ENCODE data around the gene ACACB. TPM values are rescaled to one million over a fixed set of nuclear protein-coding genes. Genes with fewer than 3 reads are reported as not detected.

The ACACB gene
- total and polyA plus RNA-seq, 2 donors from 2014 or later: 13.8 to 56.8 TPM

DNA sequence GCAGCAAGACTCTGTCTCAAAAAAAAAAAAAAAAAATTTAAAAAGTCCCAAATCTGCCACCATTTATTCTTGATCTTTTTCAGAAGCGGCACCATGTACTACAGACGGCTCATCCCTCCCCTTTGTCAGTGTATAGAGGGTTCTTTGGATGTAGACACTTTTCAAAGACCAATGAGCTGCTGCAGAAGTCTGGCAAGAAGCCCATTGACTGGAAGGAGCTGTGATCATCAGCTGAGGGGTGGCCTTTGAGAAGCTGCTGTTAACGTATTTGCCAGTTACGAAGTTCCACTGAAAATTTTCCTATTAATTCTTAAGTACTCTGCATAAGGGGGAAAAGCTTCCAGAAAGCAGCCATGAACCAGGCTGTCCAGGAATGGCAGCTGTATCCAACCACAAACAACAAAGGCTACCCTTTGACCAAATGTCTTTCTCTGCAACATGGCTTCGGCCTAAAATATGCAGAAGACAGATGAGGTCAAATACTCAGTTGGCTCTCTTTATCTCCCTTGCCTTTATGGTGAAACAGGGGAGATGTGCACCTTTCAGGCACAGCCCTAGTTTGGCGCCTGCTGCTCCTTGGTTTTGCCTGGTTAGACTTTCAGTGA, 6.5 kb upstream of the ACACB start:
- H3K27me3 ChIP-seq (ENCODE audit: control insufficient read depth, insufficient read depth, low read length): no peaks in the 10 kb centered on the region
- FAIRE-seq: no peak
- H3K27ac ChIP-seq (ENCODE audit: low read depth in 2 of 2, low read length in 2 of 2): peak overlapping the region; percentile 97 to 98
- intact Hi-C loops (cut with DNase I): no loop called here
- H3K4me1 ChIP-seq (ENCODE audit: control insufficient read depth in 2 of 3, insufficient read depth in 2 of 3, low read depth in 1 of 3, low read length in 3 of 3): peaks cover 0 to 17% (median 14%) of the 10 kb centered on the region in 3 donors
- H3K4me3 ChIP-seq (ENCODE audit: low read length in 3 of 3): no peak overlapping the region
- no peaks in the 10 kb centered on the region for H3K9me3 ChIP-seq (ENCODE audit: control insufficient read depth in 2 of 3, insufficient read depth in 1 of 3, low read length in 3 of 3)
- peaks cover 8 to 18% (median 8%) of the 10 kb centered on the region in 3 donors for H3K36me3 ChIP-seq (ENCODE audit: control insufficient read depth in 2 of 3, insufficient read depth in 3 of 3, low read length in 3 of 3)
- peak overlapping the region in 1 of 3 donors; percentile 56 for H3K9ac ChIP-seq (ENCODE audit: low read length in 3 of 3)
- DNase-seq: no peak
- TF ChIP-seq, protein P1, sequence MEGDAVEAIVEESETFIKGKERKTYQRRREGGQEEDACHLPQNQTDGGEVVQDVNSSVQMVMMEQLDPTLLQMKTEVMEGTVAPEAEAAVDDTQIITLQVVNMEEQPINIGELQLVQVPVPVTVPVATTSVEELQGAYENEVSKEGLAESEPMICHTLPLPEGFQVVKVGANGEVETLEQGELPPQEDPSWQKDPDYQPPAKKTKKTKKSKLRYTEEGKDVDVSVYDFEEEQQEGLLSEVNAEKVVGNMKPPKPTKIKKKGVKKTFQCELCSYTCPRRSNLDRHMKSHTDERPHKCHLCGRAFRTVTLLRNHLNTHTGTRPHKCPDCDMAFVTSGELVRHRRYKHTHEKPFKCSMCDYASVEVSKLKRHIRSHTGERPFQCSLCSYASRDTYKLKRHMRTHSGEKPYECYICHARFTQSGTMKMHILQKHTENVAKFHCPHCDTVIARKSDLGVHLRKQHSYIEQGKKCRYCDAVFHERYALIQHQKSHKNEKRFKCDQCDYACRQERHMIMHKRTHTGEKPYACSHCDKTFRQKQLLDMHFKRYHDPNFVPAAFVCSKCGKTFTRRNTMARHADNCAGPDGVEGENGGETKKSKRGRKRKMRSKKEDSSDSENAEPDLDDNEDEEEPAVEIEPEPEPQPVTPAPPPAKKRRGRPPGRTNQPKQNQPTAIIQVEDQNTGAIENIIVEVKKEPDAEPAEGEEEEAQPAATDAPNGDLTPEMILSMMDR (IDR thresholded peaks at IDR 0.05; ENCODE audit: borderline replicate concordance, extremely low read depth, insufficient read depth): no peak

DNA sequence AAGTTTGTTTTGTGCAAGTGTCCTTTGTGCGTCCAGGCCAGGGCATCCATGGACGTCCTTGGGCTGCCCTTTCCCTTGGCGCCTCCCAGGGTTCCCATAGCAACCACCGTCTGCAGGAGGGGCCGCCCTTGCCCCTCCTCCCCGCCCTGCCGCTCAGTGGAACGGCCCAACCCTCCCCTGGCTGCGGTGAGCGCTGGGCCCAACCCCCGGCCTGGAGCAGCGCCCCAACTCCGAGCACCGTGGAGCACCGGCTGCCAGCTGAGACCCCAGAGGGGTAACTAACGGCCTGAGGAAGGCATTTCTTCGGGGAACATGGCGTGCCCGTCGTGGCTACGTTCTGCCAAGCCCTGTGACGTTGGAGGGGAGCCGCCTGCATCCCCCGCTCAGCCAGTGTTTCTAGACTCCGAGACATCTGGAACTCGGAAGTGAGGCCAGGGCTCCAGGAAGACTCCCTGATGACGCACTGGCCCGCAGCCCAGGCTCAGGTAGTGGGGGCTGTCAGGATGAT, 5.3 kb upstream of the ACACB start:
- Histone ChIP-seq H3K27me3 (ENCODE audit: control insufficient read depth, insufficient read depth, low read length) (no peaks in the 10 kb centered on the region), H3K4me1 (ENCODE audit: control insufficient read depth in 2 of 3, insufficient read depth in 2 of 3, low read depth in 1 of 3, low read length in 3 of 3) (peaks cover 0 to 27% (median 23%) of the 10 kb centered on the region in 3 donors), H3K4me3 (ENCODE audit: low read length in 3 of 3) (peak overlapping the region; percentile 57 to 85 (median 82)), H3K9me3 (ENCODE audit: control insufficient read depth in 2 of 3, insufficient read depth in 1 of 3, low read length in 3 of 3) (no peaks in the 10 kb centered on the region), H3K36me3 (ENCODE audit: control insufficient read depth in 2 of 3, insufficient read depth in 3 of 3, low read length in 3 of 3) (peaks cover 0 to 6% (median 3%) of the 10 kb centered on the region in 3 donors), H3K9ac (ENCODE audit: low read length in 3 of 3) (peak overlapping the region; percentile 43 to 96 (median 74)), H3K27ac (ENCODE audit: low read depth in 2 of 2, low read length in 2 of 2) (peak overlapping the region; percentile 97 to 98)
- intact Hi-C loops (cut with DNase I): no loop called here
- DNase-seq: peak; percentile 92 to 97 (median 95)
- TF ChIP-seq, protein P1 (IDR thresholded peaks at IDR 0.05; ENCODE audit: borderline replicate concordance, extremely low read depth, insufficient read depth): no peak
- no peak for FAIRE-seq

GRCh38 chr12:109112720-109113465, 3.5 kb upstream of the ACACB start:
- intact Hi-C loops (cut with DNase I): no loop called here

More at GRCh38 chr12:109112720-109113465, 3.5 kb upstream of the ACACB start:
- FAIRE-seq (no peak), DNase-seq (peak in 2 of 5 donors; percentile 16 to 22)
- Histone ChIP-seq H3K9me3 (ENCODE audit: control insufficient read depth in 2 of 3, insufficient read depth in 1 of 3, low read length in 3 of 3) (no peaks in the 10 kb centered on the region), H3K27me3 (ENCODE audit: control insufficient read depth, insufficient read depth, low read length) (no peaks in the 10 kb centered on the region), H3K27ac (ENCODE audit: low read depth in 2 of 2, low read length in 2 of 2) (peak overlapping the region; percentile 97 to 98), H3K4me1 (ENCODE audit: control insufficient read depth in 2 of 3, insufficient read depth in 2 of 3, low read depth in 1 of 3, low read length in 3 of 3) (peaks cover 2 to 38% (median 35%) of the 10 kb centered on the region in 3 donors), H3K36me3 (ENCODE audit: control insufficient read depth in 2 of 3, insufficient read depth in 3 of 3, low read length in 3 of 3) (no peaks in the 10 kb centered on the region), H3K9ac (ENCODE audit: low read length in 3 of 3) (peak overlapping the region in 2 of 3 donors; percentile 25 to 92), H3K4me3 (ENCODE audit: low read length in 3 of 3) (peak overlapping the region in 2 of 3 donors; percentile 35 to 60)
- TF ChIP-seq, protein P1 (IDR thresholded peaks at IDR 0.05; ENCODE audit: borderline replicate concordance, extremely low read depth, insufficient read depth): no peak
